ENCODE results near the gene CREB3L2. TPM values are rescaled to one million over a fixed set of nuclear protein-coding genes. Genes with fewer than 3 reads are reported as not detected.
A peak's percentile ranks its signal among the peaks of the same experiment; 100 is the strongest.

CREB3L2 gene
- total RNA-seq, 1 donor from 2014 or later: 28.3 TPM

DNA sequence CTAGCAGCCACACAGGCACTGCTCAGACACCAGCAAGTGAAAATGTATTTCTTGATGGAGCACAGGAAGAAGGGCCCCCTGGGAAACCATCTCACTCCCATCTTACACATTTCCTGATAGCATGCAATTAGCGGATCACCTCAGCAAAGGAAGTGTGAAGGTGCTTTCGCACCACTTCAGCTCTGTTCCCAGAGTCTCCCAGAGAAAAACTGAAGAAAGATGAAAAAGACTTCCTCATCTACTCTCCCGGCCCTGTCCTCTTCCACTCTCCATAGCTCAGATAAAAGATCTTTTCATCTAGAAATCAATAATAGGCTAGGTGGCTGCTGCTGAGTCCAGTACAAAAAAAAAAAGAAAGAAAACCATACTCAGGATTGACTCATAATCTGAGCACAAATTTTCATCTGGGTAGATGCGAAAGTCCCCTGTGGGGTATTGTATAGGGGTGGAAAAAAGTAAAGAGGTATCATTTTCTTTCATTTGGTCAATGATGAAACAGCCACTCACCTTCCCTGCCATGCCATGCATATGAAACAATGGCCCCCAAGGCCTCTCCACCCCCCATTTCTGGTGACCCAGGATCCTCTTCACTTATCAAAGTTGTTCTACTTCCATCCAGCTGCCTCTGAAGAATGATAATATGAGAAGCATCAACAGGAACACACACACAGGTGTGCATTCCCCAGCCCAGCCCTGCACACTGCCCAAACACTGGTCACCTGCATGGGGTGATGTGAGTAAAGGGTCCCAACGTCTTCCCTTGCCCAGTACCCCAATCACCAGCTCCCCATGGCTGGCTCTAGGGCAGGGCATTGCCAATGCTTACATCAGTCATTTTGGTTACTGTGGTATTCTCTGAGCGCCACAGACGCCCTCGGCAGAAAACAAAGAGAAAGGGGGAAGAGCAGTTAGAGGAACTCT lies 106.3 kb downstream of the CREB3L2 start:
- ATAC-seq: no peak

DNA sequence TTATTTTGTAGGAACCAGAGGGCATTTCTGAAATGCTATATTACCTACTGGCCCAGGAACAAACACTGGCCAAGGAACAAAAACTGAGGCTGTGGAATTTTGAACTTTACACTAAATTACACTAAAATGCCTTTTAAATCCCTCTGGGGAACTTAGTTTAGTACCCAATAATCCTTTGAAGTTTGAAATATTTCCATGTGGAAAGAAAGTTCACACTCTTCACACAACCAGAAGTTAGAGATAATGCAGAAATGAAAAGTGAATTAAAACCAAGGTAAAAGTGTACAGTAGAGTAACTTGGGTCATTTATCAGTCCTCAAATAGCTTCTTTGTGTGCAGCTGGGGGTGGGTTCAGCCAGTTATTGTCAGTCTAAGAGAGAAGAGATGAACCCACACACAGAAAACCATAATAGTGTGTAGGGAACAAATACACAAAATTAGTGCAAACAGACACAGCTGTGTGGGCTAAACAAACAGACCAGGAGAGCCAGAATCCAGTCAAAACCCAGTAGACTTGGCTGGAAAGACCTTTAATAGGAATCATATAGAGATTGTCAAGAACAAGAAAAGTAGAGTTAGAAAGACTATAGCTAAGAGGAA lies 108.6 kb downstream of the CREB3L2 start:
- ATAC-seq: no peak

- no peak for ATAC-seq
These were observed 110.8 kb downstream of the CREB3L2 start for GRCh38 chr7:137891016-137891655.

DNA sequence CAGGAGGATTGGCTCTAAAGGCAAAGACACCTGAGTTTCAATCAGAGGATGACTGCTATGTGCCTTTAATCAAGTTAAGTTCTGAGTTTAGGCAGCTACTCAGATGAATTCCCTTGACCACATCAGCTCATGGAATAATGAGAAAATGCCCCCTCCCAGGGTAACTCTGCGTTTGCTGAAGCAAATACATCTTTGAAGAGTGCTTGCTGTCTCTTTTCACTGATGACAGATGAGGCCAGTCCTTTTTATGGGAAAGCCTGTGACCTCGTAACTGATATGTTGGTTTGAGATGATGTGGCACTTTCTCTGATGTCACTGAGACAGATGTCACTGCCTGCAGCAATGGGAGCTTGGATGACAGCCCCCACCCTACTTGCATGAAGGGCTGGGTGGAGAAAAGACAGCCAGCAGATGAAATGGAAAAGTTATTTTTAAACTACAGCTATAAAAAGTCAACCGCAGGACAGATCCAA lies 111.4 kb downstream of the CREB3L2 start:
- no peak for ATAC-seq

GRCh38 chr7:137888241-137888640 lies 113.6 kb downstream of the CREB3L2 start:
- ATAC-seq: no peak

DNA sequence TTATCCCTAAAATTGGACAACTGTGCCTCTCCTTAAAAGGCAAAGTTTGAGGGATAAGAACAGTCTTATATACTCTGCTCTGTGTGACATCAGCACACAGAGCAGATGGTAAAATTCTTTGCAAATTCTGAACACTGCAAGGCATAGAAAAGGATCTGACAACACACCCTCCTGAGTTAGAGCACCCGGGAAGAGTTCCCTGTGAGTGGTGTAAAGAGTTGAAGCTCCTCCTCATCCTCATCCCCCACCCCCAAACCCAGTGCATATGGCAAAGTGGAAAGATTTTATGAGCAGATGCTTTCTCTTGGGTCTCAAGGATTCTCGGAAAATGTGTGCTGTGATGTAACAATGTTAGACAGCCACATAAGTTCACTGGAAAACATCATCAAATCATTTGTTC lies 115.1 kb downstream of the CREB3L2 start:
- no peak for ATAC-seq

DNA sequence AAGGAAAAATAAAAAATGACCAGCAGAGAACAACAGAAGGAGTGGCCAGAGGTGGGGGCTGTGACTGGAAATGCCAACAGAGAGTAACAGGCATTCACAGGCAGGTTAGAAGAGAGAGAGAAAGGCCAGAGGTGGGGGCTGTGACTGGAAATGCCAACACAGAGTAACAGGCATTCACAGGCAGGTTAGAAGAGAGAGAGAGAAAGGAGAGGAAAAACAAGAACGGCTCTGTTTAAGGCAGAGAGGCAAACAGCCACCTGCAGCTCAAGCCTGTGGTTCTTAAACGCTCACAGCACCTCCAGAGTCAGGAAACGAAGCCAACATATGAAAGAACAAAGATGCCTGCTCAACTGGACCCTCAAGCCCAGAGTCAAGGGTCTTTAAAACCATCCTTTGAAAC lies 115.6 kb downstream of the CREB3L2 start:
- no peak for ATAC-seq

- ATAC-seq: peak; percentile 82
These were observed 116.2 kb downstream of the CREB3L2 start for GRCh38 chr7:137885678-137886077.

- ATAC-seq: no peak
These were observed 119.1 kb downstream of the CREB3L2 start for GRCh38 chr7:137882806-137883205.

- peak; percentile 88 for ATAC-seq
These were observed 119.6 kb downstream of the CREB3L2 start for GRCh38 chr7:137882261-137882668.

DNA sequence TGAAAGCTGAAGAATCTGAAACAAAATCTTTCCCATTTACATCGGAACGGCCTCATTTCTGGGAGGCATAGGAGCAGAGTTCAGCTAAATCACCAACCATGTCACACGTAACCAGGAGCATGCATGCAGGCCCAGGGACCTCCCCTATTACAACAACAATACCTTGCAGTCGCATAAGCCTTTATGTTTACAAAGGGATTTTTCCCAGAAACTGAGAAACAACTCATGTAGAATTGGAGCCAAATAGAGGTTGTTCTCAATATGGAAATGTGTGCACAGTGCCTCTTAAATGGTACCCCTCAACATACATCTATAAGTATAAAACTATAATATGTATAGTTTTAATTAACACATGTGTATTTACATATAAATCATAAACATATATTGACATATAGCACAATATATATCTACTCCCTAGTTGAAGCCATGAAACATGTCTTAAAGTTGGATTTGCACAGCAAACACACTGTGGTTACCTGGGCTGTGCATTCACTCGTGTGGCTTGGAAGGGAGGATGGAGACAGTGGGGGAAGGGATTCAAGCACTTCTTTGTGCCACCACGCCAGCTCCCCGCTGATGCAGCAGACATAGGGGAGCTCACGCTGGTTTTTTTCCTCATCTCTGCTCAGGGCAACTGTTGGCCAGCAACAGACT lies 120.2 kb downstream of the CREB3L2 start:
- ATAC-seq: no peak

DNA sequence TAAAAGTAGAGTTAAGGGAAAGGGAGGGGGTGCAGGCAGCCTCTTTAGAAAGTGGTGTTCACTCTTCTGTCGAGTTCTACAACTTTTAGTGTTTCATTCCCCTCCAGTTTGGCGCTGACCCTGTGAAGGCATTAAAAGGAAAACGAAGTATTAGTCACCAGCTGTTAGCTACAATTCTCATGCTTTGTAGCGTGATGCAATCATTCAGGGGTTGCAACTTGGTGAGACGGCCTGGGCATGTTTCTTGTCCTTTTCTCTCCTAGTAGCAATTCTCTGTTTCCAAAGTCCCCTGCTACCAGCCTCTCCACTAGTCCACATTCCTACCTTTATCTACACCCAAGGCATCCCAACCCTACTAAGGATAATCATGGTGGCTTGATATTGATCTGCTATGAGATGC lies 121.5 kb downstream of the CREB3L2 start:
- ATAC-seq: peak; percentile 65

- ATAC-seq: peak; percentile 63
These were observed 122.3 kb downstream of the CREB3L2 start for GRCh38 chr7:137879357-137880158.

DNA sequence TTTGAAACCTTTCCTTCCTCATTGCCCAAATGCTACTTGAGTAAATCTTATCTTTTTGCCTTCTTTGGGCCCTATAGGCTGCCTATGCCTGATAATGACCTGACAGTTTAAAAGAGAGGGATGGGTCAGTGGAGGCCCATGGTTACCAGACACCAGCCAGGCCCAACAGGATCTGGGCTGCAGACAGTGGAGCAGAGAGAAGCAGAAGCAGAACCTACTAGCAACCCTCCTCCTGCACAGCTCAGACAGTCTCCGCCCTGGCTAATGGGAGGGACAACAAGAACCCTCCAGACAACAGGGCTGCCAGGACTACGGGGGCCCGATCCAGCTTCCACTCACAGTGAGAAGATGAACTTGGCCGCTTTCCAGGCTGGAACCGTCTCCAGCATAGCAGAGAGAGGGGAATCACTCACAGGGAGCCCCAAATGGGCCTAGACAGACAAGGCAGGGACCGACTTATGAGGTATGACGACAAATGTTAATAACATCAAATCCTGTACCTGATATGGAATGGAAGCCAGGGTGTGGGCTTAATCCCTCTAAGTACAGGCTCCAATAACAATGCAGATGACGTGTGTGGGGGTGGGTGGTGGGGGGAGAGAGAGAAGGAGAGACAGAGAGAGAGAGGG lies 123.4 kb downstream of the CREB3L2 start:
- ATAC-seq: peak; percentile 40

GRCh38 chr7:137877027-137877675 lies 124.7 kb downstream of the CREB3L2 start:
- ATAC-seq: no peak

DNA sequence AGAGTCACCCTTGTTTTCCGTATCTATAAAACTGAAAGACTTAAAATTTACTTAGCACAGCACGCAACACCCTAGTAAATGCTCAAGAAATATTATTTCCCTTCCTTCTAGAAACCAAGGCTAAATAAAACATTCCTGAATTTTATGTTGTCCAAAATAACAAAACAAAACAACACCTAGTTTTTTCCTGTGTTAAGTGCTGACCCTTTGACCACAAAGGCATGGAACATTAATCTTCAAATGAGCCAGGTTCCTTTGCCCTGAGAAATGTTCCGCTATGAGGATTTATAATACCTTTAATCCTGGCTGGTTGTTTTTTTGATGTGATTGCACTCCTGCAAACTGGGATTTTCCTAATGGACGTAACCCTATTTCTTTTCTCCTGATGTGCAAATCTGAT lies 126.1 kb downstream of the CREB3L2 start:
- ATAC-seq: no peak

GRCh38 chr7:137873979-137874777 lies 127.7 kb downstream of the CREB3L2 start:
- ATAC-seq: no peak

DNA sequence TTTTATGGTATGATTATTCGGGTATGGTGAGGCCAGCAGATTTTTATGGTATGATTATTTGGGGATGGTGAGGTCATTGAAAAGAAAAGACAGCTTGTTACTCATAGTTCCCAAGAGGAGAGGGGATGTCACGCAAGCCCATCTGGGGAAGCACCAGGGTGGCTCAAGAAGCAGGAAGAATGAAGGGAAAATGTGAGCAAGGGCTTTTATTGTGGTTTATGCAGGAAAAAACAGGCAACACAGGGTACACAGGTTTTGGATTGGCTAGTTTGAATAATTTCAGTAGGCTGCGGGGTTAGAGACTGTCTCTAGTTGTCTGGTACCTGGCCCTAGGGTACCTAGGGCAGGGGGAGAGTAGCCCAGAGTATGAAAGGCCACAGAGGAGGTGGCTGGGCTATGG lies 128.4 kb downstream of the CREB3L2 start:
- no peak for ATAC-seq

DNA sequence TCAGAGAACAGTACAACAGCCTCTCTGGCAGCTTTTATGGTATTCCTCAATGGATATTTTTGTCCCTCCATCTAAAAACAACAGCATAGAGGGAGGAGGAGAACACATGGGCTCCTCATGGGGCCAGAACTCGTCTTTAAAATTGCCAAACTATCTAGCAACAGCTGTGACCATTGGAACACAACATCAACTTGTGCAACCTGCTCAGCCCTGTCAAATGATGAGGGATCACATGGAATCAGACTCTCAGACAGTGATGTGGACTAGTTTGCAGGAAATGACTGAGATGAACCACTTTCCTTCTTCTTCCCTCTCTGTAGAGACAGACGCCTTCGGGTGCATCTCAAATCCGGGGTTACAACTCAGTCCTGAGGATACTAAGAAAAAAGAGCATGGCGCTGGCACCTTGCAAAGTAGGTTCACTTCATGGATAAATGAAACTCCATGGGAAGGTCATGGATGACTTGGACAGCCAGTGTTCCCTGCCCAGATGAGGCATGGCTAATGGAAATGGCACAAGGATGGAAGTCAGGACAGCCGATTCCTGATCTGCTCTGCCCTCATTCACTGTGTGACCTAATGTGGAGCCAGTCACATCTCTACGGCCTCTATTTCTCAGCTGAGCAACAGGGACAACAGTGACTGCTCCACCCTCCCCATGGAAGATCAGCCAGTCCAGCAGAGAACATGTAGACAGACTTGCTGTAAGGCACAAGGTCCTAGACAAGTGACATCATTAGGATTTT lies 130.5 kb downstream of the CREB3L2 start:
- ATAC-seq: peak; percentile 25

Measured in esophagus mucosa (tissue), 1 donor.